T-helper 9 cell (primary cell): ENCODE data around the gene SYNDIG1L.

Experiments
- DNase-seq: peaks from one replicate; pipeline ENCODE4 v3.0.0-alpha.2; 2020

SYNDIG1L gene

DNA sequence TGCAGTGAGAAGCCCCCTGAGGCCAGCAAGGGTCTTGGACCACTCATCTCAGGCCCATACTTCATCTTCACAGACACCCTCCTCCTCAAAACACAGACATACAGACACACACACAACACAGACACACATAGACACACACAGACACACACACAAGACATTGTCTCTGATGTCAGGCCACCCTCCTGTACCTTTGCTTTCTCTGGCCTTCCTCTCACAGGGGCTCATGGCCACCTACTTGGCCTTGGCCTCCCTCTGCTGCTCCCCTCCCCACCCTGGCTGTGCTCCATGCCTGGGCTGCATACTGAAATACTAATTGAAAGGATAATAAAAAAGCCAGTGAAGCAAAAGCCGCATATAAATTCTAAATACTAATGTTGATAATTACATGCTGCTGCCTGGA lies 1.6 kb upstream of the SYNDIG1L start:
- DNase-seq, result no peak

DNA sequence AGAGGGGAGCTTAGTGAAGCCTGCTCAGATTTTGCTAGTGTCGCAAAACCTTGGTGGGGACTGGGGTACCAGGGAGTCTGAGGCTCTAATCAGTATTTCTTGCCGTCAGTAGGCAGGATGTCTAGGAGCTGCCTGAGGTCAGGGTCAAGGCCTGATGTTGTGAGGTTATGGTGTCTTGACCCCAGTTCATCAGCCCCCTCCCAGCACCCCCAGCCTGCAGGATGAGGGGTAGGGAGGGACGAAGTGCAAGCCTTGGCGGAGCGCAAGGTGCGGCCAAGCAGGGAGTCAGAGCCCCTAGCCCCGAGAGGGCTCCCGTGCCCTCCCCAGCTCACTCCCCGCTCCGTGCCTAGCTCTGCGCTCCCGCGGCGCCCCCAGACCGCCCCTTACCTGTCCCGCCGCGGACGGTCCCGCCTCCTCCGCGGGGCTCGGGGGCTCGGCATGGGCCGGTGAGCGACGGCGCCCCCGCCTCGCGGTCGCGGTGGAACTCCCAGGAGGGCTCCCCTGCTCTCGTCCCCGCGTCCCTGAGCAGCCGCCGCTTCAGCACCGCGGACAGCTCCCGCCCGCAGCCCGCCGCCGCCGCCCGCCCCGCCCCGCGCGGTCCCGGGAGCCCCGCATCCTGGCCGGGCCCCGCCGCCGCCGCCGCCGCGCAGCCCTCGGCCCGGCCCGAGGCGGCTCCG lies 347 bp downstream of the SYNDIG1L start:
- peak; percentile 54 for DNase-seq

DNA sequence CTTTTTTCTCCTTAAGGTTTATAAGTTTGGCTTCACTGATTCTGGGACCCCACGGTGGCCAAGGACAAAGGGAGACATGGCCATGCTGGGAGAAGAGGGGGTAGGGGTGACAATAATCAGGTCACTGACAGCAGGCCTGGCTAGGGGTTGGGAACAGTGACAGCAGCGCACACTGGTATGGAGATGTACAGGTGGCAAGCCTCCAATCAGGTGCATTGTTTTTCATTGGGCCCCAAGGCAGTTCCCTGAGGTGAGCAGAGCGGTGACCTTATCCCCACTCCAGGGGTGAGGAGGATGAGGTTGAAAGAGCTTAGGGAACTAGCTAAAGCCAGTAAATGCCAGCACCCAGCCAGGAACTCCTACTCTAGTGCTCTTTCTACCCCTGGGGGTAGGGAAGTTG lies 1.4 kb downstream of the SYNDIG1L start:
- DNase-seq, result no peak

DNA sequence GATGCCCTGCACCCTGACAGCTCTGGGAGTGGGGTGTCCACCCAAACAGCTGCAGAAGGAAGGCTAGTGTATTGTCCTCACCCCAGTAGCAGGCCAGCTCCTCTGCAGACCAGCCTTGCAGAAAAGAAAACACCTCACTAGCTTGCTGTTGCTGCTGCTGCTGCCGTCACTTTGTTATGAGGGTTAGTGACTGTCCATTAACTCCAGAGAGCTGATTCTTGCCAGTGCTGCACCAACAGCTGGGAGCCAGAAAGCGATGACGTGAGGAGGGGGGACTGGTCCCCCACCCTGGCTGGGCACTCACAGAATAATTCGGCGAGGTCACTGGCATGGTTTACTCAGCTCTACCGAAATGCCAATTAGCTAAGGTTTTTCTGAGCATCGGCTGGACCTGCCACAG lies 2.8 kb downstream of the SYNDIG1L start:
- no peak for DNase-seq

DNA sequence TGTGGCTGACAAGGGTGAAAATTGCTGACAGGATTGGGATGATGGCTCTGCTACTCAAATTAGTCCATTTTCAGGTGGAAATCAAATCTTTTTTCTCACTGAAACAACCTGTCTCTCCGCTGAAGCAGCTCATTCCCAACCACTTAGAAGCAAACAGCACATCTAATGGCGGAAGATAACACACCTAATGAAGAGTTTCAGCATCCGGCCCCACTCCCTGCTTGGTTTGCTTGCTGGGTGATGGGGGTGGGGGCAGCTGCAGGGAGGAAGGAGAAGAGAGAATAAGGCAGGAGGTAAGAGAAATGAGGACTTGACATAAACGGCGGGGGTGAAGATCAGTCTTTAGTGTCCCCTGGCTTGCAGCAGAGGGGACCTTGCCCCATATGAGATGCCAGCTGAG lies 4.0 kb downstream of the SYNDIG1L start:
- no peak for DNase-seq

DNA sequence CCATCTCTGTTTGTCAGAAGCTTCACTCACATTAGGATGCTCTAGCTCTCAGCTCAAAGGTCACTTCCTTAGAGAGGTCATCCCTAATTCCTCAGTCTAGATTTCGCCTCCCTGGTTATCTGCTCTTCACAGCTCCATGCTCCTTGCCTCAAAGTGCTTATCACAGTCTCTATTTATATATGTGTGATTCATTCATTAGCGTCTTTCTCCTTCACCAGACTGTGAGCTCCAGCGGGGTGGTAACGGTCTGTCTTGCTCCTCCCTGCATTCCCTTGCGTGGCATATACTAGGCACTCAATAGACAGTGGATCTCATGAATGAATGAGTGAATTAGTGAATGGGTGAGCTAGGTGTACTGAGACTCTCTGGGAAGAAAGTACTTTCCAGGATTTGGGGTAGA lies 6.9 kb downstream of the SYNDIG1L start:
- no peak for DNase-seq

DNA sequence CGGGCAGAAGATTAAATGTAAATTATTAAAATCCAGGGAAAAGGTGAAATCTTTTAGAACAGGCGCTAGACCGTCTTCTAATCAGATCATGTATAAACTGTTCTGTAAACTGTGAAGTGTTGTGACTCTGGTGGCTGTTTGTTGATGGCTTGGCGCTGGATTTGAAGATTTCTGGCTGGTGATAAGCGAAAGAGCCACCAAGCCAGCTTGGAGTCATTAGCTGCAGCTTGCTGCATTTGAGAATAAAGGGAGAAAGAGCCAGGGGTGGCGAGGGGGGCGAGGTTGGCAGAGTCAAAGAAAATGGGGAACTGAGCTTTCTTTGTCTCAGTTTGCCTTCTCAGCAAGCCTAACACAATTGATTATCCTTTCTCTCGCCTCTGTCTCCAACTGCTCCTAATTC lies 8.0 kb downstream of the SYNDIG1L start:
- DNase-seq, result no peak

DNA sequence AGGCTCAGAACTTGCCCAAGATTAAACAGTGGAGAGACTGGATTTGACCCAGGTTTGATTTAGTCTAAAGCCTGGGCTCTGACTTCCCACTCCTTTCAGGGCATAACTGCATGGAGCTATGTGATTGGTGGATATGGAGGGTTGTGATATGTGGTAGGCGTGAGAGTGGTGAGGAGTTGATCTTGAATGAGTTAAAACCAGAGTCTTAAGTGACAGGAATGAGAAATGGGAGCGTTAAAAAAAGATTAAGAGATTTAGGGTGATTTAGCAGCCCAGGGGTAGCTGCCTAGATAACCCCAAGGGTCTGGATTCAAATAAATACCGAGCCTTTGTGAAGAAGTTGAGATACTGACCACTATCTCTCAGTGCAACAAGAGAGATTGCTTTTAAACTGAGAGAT lies 8.4 kb downstream of the SYNDIG1L start:
- DNase-seq, result no peak

DNA sequence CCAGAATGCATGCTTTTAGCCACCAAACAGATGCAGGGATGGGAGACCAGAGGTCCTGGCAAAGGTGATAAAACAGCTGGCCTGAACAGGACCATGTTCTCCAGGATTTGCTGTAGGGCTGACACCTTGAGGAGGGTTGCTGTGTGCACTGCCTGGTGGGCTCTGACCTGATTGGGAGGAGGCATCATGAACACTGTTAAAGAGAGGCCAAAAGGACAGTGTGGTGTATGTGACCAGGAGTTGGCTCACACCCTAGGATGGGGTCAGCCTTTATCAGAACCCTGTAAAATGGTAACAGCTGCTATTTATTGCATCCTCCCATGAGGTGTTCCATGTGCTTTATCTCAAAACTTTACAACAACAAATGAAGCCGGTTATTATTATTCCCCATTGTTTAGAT lies 8.8 kb downstream of the SYNDIG1L start:
- no peak for DNase-seq

DNA sequence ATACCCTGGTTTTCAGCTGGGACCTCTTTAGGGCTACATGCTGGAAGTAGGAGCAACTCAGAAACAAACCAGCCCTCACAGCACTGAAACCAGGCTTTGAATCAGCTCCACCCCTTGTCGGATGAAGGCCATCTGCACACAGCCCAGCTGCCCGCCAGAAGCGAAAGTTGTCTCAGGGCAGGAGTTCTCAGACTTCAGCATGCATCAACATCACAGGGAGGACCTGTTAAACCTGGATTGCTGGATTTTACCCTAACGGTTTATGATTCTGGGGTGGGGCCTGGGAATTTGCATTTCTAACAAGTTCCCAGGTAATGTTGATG lies 10.9 kb downstream of the SYNDIG1L start:
- DNase-seq, result no peak

DNA sequence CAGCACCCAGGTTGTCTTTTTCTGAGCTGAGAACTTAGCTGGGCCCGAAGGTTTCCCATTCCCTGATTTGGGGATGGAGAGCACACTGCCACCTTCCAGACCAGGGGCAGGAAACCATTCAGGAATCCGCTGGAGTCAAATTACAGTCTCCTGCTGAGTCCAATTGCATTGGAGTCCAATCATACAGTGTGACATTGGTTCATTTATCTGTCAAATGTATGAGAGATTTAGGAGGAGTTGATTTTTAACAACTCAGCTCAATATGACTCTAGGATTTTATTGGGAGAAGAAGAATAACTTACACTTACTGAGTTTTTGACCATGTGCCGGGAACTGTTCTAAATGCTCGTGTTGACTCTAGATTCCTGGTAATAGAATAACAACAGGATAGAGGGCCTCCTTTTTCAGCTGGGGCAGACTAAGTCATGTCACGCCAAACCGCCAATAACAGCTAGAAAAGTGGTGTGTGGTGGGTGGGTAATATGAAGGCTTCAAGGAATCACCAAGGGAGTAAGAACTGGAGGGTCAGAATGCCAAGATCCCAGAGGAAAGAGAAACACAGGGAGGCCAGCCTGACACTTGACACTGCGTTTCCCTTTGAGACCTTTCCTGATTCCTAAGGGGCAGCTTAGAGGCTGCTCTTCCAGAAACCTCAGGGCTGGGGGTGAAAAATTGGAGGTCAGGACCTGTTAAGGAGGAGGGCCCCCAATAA lies 11.5 kb downstream of the SYNDIG1L start:
- DNase-seq, result no peak

DNA sequence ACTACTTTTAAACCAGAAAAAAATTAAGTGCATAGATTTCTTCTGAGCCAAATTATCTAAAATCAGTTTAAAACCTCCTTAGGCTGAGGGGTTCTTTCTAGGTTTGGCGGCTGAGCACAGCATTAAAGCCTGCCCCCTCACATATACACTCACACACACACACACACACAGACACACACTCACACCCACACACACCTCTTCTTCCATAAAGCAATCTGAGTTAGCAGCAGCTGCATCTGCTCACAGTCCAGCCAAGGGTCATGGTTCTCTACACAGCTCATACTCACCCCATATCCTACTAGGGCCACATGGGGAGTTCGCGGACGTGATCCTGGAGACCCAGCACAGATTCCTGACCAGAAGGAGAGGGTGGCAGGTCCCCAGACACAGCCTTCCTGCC lies 12.4 kb downstream of the SYNDIG1L start:
- DNase-seq, result no peak

DNA sequence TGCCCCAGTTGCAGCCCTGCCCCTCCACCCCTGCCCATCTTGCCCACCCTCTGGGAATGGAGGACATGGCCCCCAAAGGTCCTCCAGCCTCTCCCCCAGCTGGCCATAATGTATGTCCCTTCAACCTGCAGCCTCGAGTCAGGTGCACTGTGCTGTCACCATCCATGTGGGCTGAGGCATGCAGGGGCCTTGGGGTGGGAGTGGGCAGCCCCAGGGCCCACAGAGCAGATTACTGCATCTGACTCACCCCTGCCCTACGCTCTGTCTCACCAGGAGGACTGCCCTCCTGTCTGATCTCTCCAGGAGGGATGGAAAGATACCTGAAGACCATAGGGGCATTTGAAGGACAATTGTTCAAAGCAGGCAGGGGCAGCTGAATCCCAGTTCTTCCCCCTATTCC lies 13.3 kb downstream of the SYNDIG1L start:
- DNase-seq, result no peak

DNA sequence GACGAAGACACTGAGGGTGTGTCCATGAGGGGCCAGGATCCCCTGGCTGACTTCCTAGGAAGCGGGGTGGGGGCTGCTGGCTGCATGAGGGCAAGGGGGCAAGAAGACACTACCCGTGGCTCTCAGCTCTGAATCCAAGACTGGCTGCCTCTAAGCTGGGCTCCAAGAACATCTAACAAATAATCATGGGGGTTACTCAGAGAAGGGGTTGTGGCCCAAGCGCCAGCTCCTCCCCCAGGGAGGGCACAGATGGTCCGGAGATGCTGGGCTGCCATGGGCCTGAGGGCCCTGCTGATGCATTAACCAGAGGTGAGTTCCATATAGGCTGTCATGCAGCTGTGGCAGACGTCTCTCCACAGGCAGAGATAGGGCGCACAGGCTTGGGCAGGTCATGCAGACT lies 14.3 kb downstream of the SYNDIG1L start:
- DNase-seq, result no peak

DNA sequence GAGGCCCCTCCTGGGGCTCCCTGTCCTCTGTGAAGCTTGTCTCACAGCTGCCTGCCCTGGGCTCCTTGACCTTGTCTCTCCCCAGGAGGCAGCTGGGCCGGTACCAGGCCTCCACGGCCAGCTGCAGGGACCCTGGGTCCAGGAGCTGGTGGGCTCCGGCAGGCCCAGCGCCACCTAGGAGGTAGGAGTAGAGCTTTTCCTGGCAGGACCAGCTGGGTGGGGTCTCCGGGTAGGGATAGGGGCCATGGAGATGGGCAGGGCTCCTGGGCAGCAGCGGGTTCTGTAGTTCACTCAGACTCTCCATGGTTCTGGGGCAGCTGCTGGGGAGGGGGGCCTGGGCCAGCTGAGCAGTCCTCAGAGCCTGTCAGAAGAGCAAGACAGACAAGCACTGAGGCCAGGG lies 16.6 kb downstream of the SYNDIG1L start:
- no peak for DNase-seq

DNA sequence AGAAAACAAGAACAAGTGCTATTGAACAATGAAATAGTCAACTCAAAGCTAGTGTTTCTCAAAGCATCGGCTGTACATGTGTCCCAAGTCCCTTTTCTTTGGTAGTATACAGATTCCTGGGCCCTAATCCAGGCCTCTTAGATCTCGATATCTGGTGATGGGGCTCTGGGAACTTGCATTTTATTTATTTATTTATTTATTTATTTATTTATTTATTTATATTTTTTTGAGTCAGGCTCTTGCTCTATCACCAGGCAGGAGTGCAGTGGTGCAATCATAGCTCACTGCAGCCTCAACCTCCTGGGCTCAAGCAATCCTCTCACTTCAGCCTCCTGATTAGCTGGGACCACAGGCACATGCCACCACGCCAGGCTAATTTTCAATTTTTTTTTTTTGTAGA lies 17.1 kb downstream of the SYNDIG1L start:
- no peak for DNase-seq

DNA sequence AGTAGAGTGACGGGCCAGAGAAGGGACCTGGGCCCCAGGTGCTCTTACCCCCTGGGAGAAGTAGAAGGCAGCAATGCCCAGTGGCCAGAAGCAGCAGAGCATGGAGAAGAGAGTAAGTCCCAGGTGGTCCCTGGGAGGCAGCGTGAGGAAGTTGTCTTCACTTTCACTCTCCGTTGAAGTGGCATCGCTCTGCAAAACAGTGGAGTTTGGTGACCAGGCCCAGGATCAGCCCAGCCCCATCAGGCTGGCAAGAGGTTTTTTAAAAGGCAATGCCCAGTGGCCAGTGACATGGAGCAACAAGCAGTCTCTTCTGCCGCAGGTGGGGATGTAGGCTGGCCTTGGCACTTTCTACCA lies 18.2 kb downstream of the SYNDIG1L start:
- no peak for DNase-seq

DNA sequence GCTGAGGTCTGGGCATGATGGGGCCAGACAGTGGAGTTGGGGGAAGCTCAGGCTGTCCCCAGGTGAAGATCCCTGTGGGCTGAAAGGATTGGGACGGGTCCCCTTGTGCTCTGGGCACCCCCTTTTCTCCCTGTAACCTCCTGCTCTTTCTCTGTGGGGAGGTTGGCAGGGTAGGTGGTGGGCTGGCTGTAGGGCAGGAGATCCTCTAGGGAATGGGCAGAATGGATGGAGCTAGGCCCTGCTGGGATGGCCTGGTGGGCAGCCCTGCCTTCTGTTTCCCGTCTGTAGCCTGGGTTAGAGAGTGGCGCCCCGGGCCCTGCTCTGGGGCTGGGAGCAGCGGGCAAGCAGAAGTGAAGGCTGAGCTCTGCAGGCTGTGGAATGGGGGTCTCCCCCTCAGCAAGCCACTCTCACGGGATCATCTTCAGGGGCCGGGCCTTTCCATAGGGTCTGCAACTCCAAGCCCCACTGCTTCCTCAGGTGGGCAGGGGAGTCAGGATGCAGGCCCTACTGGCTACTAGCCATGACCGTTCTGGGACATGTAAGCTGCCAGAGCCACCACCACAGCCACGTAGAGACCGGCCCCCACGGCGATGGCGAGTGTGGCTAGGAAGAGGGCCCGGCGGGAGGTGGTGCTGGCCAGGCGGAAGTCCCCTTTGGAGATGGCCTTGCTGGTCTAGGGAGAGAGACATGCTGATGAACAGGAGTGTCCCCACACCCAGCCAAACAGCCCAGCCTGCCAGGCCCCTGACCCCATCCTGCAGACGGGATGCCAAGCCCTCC lies 18.8 kb downstream of the SYNDIG1L start:
- no peak for DNase-seq

DNA sequence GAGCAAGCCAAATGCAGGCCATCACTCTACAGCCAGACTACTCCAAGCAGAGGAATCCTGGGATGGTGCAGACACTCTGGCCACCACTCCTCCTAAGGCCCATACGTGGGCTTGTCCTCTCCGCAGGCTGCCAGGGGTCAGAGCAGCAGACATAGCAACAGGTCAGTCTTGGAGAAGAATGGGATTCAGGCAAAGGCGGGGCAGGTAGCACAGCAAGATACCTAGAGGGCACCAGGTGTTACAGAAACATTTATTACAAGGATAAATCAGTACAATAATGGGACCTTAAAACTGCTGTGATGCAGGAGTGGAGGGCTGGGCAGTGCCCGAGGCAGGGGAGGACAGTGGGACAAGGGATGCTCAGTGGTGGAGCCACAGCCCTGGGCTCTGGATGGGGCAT lies 20.3 kb downstream of the SYNDIG1L start:
- DNase-seq, result no peak

DNA sequence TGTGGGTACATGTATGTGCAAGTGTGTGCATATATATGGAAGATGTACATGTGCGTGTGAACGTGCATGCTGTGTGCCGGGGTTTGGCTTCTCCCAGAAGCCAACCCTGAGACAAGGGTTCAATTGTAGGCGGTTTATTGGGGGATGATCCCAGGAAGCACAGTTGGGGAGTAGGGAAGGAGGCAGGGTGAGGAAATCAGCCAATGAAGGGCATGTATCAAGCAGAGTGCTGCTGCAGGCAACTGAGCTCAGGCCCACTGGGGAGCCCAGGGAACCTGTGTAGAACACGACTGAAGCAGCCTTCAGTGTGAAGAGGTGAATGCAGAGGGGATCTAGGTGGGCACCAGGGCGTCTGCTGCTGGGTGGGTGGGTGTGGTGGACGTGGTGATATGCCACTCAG lies 21.6 kb downstream of the SYNDIG1L start:
- DNase-seq, result no peak

DNA sequence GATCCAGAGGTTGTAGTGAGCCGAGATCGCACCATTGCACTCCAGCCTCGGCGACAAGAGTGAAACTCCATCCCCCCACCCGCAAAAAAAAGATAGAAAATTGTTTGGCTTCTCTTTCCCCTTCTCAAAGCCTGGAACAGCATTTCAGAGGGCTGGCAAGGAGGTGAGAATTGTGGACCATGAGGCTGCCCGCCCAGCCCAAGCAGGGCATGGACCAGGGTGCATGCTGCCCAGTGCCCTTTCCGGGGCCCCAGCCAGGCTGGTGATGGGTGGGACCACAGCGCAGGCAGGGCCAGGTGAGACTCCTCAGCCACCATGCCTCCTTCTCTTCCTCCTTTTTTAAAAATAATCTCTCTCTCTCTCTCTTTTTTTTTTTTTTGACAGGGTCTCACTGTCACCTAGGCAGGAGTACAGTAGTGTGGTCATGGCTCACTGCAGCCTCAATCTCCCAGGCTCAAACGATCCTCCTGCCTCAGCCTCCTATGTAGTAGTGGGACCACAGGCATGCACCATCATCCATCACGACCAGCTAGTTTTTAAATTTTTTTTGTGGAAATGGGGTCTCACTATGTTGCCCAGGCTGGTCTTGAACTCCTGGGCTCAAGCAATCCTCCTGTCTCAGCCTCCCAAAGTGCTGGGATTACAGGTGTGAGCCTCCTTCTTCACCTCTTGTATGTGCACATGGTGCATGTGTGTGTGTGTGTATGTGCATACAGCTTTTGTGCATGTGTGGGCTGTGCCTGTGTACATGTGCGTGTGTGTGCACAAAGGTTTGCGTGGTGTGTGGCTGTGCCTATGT lies 22.2 kb downstream of the SYNDIG1L start:
- no peak for DNase-seq

DNA sequence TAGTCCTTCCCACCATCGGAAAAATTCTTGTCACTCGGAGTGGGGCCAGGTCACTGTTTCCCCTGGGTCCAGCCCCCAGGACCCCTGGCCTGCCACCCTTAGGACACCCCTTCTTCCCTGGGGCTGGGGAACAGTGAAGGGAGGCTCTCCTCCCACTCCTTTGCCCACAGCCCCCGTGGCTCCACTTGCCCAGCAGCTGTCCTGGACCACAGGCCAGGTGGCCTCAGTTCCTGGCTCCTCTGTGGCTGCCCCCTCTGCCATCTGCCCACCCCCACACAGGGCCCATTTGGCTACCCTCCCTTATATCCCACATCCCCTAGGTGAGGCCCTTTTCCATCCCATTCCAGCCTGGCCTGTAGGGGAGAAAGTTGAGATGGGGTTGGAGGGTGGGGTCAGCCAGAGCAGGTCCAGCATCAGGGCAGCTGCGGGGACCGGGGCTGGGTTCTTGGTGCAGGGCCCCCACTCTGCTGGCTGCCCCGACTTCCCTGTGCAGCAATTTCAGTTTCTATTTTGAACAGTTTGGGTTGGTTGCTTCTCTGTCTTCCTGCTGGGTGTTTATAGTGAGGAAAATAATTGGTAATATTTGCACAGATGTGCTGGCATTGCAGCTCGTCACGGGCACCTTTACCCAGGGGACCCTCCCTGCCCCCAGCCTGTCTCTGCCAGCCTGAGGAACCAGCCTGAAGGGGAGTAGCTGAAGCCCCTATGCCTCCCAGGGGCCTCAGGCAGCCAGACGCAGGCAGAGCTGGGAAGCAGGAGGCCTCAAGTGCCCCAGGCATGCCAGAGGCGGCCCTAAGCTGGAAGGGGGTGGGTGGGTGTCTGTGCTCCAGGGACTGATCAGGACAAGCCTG lies 23.4 kb downstream of the SYNDIG1L start:
- no peak for DNase-seq
